Measurements from ENCODE around the gene SLC16A4. TPM values are rescaled to one million over a fixed set of nuclear protein-coding genes. Genes with fewer than 3 reads are reported as not detected.

The SLC16A4 gene
- total RNA-seq, 1 donor from 2014 or later = 7.2 TPM

GRCh38 chr1:110318046-110318445 lies 72.8 kb downstream of the SLC16A4 start:
- Mint-ChIP-seq H3K27ac (ENCODE audit: unreplicated experiment) (no peak overlapping the region), H3K36me3 (ENCODE audit: low read depth, unreplicated experiment) (no peaks in the 10 kb centered on the region), H3K4me3 (ENCODE audit: unreplicated experiment) (no peak overlapping the region), H3K4me1 (ENCODE audit: unreplicated experiment) (peaks cover 8% of the 10 kb centered on the region), H3K9me3 (ENCODE audit: unreplicated experiment) (no peaks in the 10 kb centered on the region), H3K27me3 (ENCODE audit: unreplicated experiment) (peaks cover 1% of the 10 kb centered on the region)
- no peak for TF ChIP-seq CTCF (IDR thresholded peaks at IDR 0.05; ENCODE audit: unreplicated experiment)
- DNase-seq (ENCODE audit: low spot score) = no peak

GRCh38 chr1:110316735-110317134 lies 74.1 kb downstream of the SLC16A4 start:
- H3K9me3 Mint-ChIP-seq (ENCODE audit: unreplicated experiment) = no peaks in the 10 kb centered on the region
- no peak overlapping the region for H3K4me3 Mint-ChIP-seq (ENCODE audit: unreplicated experiment)
- TF ChIP-seq CTCF (IDR thresholded peaks at IDR 0.05; ENCODE audit: unreplicated experiment) = no peak
- peaks cover 19% of the 10 kb centered on the region for H3K4me1 Mint-ChIP-seq (ENCODE audit: unreplicated experiment)
- no peak overlapping the region for H3K27ac Mint-ChIP-seq (ENCODE audit: unreplicated experiment)
- no peak for DNase-seq (ENCODE audit: low spot score)
- H3K27me3 Mint-ChIP-seq (ENCODE audit: unreplicated experiment) = peaks cover 4% of the 10 kb centered on the region
- no peaks in the 10 kb centered on the region for H3K36me3 Mint-ChIP-seq (ENCODE audit: low read depth, unreplicated experiment)

Other genes starting within 250 kb of the SLC16A4 start
- 46.1 TPM for gene SLC6A17, start 240.5 kb downstream of the SLC16A4 start, total RNA-seq (ENCODE audit: unreplicated experiment)
- 37.4 TPM for gene KCNC4, start 180.7 kb downstream of the SLC16A4 start, total RNA-seq (ENCODE audit: unreplicated experiment)
- 27.6 TPM for gene RBM15, start 51.6 kb downstream of the SLC16A4 start, total RNA-seq (ENCODE audit: unreplicated experiment)
- gene LAMTOR5, start 16.7 kb upstream of the SLC16A4 start, total RNA-seq (ENCODE audit: unreplicated experiment) = 135 TPM
- gene PROK1, start 60.1 kb upstream of the SLC16A4 start, total RNA-seq (ENCODE audit: unreplicated experiment) = not detected
- gene KCNA10, start 128.1 kb upstream of the SLC16A4 start, total RNA-seq (ENCODE audit: unreplicated experiment) = not detected
- gene KCNA2, start 215.3 kb upstream of the SLC16A4 start, total RNA-seq (ENCODE audit: unreplicated experiment) = 0.23 TPM

Data from endothelial cell (in vitro differentiated cells).